Measurements from ENCODE around the gene PRKN. TPM values are rescaled to one million over a fixed set of nuclear protein-coding genes. Genes with fewer than 3 reads are reported as not detected.
"Not testable (repeated sequence)": the region's sequence is repeated elsewhere in the genome, so short reads cannot be mapped to it uniquely, and the experiment has no call there.

The PRKN gene
- polyA plus RNA-seq, 3 donors, result 8.3 to 11.0 (median 9.2) TPM

DNA sequence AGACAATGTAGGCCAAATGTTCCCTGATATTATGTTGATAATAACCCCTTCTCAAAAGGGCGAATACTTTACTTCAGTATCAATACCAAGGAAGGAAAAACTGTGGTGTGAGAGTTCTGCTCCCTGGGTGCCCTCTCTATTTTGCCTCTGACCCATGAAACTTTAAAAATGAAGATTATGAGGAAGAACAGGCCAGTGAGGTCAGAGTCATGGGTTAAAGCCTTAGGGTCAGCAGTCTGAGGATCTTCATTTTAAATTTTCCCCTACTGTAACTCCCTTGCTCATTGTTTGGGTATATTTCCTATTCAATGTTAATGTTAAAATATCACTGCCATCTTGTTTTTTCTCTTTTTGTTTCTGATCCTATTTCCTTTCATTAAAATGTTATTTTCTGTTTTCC, 47.9 kb downstream of the PRKN start:
- DNase-seq (ENCODE audit: low read depth in 3 of 3, low spot score in 2 of 3), result no peak

DNA sequence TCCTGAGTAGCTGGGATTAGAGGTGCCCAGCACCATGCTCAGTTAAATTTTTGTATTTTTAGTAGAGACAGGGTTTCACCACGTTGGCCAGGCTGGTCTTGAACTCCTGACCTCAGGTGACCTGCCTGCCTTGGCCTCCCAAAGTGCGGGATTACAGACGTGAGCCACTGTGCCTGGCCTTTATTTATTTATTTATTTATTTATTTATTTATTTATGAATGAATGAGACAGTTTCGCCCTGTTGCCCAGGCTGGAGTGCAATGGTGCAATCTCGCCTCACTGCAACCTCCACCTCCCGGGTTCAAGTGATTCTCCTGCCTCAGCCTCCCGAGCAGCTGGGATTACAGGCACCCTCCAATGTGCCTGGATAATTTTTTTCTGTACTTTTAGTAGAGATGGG, 48.7 kb downstream of the PRKN start:
- not testable (repeated sequence) for DNase-seq (ENCODE audit: low read depth in 3 of 3, low spot score in 2 of 3)

DNA sequence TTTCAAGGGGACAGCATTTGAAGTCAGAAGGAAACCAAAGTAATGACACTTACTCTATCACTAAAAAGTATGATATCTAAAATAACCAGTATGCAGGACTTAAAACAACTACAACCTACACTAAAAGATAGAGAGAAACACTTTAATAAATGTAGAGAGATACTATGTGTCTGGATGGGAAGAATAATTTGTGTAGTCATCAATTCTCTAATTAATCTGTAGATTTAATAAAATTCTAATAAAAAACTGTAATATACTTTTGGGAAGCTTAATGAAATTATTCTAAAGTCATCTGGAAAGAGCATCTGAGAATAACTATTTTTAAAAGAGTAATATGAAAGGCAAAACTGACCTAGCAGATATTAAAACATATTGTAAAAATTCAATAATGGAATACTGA, 52.1 kb downstream of the PRKN start:
- DNase-seq (ENCODE audit: low read depth in 3 of 3, low spot score in 2 of 3), result no peak

DNA sequence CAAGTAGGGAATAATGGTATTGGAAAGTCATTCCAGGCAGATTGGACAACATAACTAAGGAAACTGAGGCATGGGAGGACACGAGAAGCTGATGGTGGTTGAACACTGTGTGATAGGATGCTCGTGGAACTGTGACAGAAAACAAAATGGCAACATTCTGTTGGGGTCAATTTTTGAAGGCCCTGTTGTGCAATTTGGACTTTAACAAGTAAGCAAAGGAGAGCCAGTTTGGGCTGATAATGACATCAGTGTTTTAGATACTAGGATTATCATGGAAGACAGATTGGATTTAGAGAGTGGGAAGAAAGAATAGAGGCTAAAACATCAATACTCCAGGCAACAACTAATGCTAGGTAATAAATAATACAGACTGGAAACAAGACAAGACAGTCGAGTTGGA, 53.1 kb downstream of the PRKN start:
- no peak for DNase-seq (ENCODE audit: low read depth in 3 of 3, low spot score in 2 of 3)

DNA sequence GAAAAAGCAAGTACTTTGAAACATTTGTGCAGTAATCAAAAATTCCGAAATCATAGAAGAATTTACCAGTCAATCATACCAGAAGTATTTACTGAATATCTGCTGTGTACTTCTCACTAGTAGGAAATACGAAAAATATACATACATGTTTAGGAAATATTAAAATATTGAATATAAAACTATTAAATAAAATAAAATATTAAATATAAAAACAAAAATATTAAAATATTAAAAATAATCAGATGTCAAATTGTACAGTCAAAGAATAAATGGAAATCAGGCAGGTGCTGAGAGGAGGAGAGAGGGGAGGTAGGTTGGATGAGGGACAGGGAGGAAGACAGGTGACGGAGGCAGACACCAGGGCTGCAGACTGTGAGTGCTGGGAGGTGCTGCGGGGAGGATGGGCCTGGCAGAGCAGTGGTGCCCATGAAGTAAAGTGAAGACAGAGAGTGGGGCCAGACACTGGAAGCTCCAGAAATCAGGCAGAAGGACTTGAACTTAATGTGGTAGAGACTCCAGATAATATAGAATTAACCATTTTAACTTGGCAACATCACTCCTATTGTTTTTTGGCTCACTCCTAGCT, 55.9 kb downstream of the PRKN start:
- no peak for DNase-seq (ENCODE audit: low read depth in 3 of 3, low spot score in 2 of 3)

DNA sequence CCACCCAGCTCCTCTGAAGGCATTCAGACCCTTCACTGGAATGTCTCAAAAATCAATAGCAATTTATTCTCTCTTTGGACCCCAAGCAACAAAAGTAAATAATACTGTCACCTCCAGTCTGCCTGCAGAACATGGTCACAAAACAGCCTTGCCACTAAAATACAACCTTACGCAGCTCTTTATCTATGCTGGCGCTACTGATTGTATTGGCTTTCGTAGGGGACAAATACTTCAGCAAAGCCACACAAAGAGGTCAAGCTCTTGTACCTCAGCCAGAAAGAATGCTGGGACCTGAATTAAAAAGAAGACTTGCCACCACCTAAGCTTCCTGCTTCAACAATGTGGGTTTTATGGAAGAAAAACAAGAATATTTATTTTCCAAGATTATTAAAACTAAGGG, 57.2 kb downstream of the PRKN start:
- DNase-seq (ENCODE audit: low read depth in 3 of 3, low spot score in 2 of 3), result no peak

DNA sequence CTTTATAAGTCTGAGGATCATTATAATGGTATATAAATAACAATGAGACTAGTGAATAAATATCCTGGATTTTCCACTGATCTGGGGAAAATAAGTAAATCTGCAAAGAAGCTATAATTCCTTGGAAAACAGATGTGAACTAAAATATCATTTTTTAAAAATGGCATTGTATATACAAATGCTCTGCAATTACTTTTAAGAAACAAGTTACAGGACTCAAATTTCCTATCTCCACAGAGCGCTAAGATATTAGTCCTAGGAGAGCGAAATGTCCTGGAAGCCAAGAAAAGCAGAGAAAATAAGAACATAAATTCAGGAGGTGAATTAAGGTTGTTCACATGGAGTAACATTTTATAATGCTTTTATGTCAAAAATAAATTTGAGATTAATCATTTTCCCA, 61.3 kb downstream of the PRKN start:
- no peak for DNase-seq (ENCODE audit: low read depth in 3 of 3, low spot score in 2 of 3)

DNA sequence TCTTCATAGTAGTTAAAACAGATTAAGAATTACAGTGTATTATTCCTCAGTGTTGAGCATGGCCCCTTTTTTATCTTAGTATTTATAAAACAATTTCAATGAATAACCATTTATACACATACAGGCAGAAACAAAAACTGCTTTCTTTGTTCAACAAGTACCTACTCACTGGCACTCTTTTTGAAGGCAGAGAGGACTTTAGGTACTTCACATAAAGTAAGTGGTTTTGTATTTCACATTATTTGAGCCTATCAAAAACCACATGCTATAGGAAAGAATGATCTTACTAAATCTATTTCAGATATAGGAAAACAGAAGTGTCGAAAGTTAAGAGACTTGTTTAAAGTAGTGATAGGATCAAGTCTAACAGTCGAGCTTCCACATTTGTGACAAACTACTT, 73.8 kb downstream of the PRKN start:
- no peak for DNase-seq (ENCODE audit: low read depth in 3 of 3, low spot score in 2 of 3)

DNA sequence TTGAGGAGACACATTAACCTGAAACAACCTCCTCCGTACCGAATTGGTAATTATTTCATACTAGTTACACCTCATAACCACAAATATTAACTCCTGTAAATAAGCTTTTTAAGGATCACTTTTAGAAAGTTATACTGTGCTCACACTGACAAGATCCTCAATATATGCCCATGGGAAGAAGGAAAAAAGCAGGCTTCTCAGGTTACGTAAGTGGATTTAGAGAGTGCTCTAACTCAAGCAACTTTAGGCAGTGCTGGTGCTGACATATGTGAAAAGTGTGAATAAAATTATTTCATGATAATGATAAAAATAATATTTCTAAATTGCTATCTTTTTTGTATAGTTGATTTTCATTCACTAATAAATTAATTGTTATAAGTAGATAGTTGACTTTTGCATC, 76.1 kb downstream of the PRKN start:
- no peak for DNase-seq (ENCODE audit: low read depth in 3 of 3, low spot score in 2 of 3)

DNA sequence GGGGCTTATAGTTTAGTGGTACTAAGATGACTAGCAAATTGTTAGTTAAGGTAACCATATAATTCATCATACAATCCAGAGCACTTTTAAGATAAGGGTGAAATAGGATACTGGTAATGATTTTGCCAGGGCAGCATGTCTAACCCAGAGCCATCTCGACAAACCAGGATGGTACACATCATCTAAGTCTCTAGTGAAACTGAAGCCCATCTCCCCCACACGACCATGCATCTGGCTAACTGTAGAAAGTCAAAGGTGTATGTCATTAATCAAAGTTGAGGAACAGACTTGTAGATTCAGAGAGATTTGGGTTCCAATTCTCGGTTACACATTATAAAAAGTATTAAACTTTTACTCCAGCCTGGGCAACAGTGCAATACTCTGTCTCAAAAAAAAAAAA, 78.3 kb downstream of the PRKN start:
- no peak for DNase-seq (ENCODE audit: low read depth in 3 of 3, low spot score in 2 of 3)

DNA sequence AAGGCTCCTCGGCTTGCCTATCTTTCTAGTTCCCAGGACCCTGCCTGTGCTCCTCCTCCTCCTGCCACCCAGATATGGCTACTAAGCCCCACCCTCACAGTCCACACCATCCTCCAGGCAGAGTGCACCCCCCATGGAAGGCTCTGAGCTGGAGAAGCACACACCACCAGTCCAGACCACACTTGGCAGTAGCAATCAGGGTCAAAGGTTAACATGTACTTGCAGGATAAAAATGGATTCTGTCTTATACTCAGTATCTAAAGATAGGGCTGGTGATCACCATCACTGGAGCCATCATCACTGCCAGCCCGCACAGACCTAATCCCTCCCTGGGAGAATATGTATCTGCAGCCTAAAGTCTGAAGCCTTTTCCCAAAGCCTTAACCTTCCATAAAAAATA, 83.4 kb downstream of the PRKN start:
- DNase-seq (ENCODE audit: low read depth in 3 of 3, low spot score in 2 of 3), result no peak

DNA sequence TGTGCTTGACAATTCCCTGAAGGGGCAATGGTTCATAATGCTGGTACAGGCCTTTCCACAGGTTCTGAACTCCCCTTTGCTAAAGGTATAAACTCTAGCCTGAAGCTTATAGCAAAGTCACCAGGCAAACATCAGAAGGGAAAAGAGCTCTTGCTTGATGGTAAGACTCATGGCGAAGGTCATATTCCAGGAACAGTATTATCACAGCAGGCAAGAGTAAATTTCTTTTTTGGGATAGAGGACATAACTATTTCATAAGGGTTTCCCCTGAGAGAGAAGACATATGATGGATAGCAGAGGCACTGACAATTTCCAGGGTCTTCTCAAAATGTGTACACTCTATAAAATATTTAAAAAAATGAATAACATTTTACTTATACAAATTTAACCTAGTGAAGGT, 86.8 kb downstream of the PRKN start:
- no peak for DNase-seq (ENCODE audit: low read depth in 3 of 3, low spot score in 2 of 3)

DNA sequence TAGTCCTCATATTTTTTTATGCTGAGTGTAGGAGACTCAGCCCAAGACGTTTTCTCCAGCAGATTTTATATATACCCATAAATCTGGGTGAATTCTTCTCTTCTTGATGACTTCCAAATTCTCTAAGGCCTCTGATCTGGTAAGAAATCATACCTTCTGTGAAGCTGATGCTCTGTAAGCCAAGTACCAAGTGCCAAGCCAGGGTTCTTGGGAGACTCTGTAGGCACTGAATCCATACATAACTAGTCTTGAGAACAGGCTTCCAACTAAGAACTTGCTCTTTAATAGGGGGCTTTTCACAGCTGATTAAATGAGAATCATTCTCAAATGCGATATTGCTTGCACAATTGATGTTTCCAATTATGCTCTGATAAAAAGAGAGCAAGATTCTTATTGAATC, 87.6 kb downstream of the PRKN start:
- DNase-seq (ENCODE audit: low read depth in 3 of 3, low spot score in 2 of 3), result no peak

DNA sequence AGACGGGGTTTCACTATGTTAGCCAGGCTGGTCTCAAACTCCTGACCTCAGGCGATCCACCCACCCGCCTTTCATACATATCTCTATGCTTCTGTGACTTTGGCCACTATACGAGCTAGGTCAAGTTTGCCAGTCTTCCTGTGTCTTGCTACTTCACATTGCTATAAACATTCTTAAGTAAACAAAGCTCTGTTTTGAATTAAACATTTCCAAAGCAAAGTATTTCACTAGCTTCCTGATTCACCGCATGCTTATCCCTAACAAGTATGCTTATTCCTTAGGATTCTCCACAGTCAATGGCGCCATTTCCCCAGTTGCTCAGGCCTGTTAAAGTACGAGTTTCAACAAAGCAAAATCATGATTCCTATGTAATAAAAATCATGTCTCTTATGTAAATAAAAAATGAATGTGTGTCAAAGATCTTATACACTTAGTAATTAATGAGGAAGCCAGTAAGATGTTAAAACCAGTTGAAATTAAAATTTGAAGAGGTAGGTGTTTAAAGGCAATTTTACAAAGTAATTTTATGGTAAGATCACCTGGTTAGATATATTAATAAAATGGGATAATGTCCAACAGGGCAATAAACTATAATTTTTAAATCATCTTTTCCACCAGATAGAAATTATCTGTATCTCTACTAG, 88.5 kb downstream of the PRKN start:
- no peak for DNase-seq (ENCODE audit: low read depth in 3 of 3, low spot score in 2 of 3)

DNA sequence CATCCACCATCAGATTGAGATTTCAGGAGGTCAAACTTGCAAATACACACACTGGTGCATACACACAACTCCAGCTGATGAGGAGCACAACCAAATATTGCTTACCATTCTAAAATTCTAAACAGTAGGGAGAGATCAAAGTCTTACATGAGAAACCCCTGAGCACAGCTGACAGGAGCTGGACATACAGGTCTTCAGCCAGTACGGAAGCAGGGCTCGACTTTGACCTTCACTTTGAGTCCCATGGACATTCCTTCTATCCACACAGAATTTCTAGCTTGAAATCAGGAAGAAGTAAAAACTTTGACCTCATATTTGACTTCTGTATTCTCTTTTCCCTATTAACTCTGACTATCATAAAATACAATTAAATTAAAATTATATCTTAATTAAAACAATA, 90.2 kb downstream of the PRKN start:
- DNase-seq (ENCODE audit: low read depth in 3 of 3, low spot score in 2 of 3), result no peak

DNA sequence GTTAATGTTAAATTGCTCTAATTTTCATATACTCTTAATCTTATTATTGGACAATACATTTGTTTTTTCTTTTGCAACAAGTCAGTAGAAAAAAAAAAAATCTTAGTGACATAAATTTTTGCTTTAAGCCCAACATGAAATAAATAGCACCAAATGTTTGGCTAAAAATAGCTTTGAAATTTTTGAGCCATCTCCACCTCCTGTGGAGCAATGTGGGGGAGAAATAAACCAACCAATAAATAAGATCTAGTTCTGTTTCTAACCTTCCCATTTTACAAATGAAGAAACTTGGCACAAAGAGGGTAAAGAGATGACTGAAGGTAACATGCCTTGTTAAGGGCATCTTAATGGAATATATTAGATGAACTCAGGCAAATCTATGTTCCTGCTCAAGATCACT, 91.4 kb downstream of the PRKN start:
- DNase-seq (ENCODE audit: low read depth in 3 of 3, low spot score in 2 of 3), result no peak

DNA sequence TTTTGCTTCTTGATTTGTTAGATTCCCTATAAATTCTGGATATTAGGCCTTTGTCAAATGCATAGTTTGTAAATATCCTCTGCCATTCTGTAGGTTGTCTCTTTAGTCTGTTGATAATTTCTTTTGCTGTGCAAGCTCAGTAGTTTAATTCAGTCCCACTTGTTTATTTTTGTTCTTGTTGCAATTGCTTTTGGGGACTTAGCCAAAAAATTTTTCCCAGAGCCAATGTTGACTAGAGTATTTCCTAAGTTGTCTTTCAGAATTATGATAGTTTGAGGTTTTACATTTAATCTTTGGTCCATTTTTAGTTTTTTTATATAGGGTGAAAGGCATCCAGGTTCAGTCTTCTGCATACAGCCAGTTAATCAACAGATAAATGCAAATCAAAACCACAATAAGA, 96.0 kb downstream of the PRKN start:
- no peak for DNase-seq (ENCODE audit: low read depth in 3 of 3, low spot score in 2 of 3)

DNA sequence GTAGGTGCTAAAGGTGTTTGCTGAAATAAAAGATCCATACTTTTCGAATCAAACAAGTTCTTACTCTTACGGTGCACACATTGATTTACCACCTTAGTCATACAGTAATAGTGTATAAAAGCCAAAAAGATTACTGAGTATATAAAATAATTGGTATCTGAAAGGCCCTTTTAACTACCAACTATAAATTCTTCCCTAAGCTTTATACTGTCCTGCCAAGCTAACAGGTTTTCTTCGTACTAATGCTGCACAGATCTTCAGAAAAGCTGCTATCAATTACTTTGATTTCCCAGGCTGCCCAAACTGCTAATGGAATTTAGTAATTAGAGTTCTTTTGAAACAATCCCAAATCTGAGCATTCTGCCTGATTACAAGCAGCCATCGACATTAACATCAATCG, 97.5 kb downstream of the PRKN start:
- DNase-seq (ENCODE audit: low read depth in 3 of 3, low spot score in 2 of 3), result no peak

DNA sequence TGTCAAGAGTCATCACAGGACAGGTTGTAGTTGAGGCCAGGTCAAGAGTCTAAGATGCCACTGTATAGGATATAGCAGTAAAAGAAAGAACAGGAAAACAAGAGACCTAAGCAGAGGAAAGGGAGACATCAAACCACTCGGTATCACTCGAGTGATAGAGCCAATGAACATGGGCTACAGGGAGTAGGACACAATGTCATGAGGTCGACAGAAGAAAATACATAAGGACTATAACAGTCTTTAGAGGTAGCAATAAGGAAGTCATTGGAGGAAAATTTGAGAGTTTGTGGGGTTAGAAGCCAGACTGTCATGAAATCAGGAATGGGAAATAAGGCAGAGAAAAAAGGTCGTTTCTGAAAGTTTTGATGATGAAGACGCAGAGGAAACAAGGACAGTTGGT, 99.7 kb downstream of the PRKN start:
- DNase-seq (ENCODE audit: low read depth in 3 of 3, low spot score in 2 of 3), result no peak

DNA sequence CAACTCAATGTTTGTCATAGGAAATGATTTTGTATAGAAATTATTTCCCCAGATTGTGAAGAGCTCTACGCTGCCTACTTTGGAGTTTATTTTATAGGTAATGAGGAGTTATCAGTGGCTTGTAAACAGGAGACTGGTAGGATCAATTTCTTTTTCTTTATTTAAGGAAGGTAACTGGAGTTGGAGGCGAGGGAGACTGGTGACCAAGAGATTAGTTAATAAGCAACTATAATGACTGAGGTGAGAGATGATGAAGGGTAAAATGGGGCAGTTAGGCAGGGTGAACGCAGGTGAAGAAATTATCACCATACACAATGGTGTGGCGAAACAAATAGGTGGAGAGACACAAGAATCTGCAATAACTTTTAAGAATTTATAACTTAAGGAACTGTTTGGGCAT, 100.2 kb downstream of the PRKN start:
- DNase-seq (ENCODE audit: low read depth in 3 of 3, low spot score in 2 of 3), result no peak

DNA sequence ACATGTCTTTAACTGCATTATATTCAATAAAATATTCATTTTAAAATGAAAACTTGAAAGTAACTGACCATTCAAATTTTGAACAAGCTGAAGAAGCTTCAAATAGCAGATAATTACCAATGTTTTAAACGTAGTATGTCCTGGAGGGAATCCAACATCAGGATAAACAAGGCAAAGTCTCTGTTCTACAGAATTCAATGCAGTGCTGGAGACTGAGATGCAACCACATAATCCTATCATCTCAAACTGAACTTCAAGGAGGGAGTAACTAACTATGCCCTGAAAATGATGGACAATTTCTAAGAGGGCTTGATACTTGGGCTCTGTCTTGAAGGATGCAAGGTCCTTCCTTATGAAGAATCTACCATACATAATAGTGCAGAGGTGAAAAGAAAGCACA, 100.7 kb downstream of the PRKN start:
- no peak for DNase-seq (ENCODE audit: low read depth in 3 of 3, low spot score in 2 of 3)

DNA sequence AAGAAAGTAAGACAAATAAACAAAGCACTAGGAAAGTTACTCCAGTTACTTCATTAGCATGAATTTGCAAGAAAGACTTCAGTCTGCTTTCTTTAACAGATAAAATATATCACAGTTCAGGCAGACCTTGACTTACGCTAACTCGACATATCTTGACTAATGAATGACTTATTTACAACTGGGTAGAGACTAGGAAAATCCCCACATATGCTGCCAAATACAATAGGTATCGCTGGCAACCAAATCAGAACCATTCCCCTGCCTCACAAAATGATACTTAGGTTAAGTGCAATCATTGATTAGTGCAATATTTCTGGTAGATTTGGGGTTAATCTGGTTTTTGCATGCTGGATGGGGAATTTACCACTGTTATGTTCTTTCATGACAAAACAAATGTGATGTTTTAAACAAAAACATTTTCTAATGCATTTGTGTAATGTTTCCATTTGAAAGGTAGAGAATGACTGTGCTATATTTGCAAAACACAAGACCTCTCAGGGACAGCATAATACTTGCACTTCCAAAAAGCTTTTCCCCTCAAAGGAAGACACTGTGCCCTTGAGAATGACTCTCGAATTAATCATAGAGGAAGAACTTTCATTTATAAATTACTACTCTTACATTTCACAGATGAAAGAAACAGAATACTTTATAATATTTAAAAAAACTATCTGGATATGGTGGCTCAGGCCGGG, 101.6 kb downstream of the PRKN start:
- no peak for DNase-seq (ENCODE audit: low read depth in 3 of 3, low spot score in 2 of 3)

DNA sequence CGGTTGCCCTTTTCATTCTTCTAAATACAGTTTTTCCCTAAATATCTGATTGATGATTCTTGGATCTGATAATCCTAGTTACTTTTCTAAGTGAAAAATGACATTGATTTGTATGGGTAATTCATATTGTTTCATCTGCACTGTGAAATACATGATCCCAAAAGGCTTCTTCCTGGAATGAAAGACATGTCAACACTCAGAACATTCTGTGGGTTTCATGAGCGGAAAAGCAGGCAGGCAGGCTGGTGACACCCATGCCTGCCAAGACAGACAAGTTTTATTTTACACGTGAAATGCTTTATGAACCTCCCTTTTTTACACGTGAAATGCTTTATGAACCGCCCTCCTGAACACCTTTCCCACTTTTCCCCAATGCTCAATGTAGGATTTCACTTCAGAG, 105.0 kb downstream of the PRKN start:
- DNase-seq (ENCODE audit: low read depth in 3 of 3, low spot score in 2 of 3), result no peak
